SK-N-SH treated with all-trans-retinoic acid at 6 μM for 48 hours (cell line): ENCODE data around the gene TNFRSF8.

Experiments used
- ATAC-seq: fragments of 200-7000 bp; cut with Tn5 transposase; 3 replicates; pipeline ENCODE4 v1.9.1; 2020; ENCODE audit warnings: mild to moderate bottlenecking, moderate library complexity
- BACH2 ChIP-seq: fragments of 250-450 bp; sonication (Bioruptor Pico); IDR thresholded peaks from 2 replicates; pipeline ENCODE4 v1.9.0; 2021; ENCODE audit warnings: mild to moderate bottlenecking, borderline replicate concordance
- CSDC2 ChIP-seq: fragments of 250-450 bp; sonication (Bioruptor Pico); IDR thresholded peaks from 2 replicates; pipeline ENCODE4 v1.5.0; 2020; ENCODE audit warnings: mild to moderate bottlenecking, moderate library complexity
- ESRRG ChIP-seq: fragments of 250-450 bp; sonication (Bioruptor Pico); IDR thresholded peaks from 2 replicates; pipeline ENCODE4 v1.6.1; 2021; ENCODE audit warnings: mild to moderate bottlenecking
- GLIS3 ChIP-seq: fragments of 250-450 bp; sonication (Bioruptor Pico); IDR thresholded peaks from 2 replicates; pipeline ENCODE4 v1.5.0; 2020; ENCODE audit warnings: mild to moderate bottlenecking, moderate library complexity
- ISL1 ChIP-seq: fragments of 250-450 bp; sonication (Bioruptor Pico); IDR thresholded peaks from 2 replicates; pipeline ENCODE4 v2.1.2; 2022; ENCODE audit warnings: mild to moderate bottlenecking, moderate library complexity
- OSR1 ChIP-seq: fragments of 250-450 bp; sonication (Bioruptor Pico); IDR thresholded peaks from 2 replicates; pipeline ENCODE4 v1.8.0; 2022; ENCODE audit warnings: moderate library complexity, mild to moderate bottlenecking, inconsistent platforms
- PPARA ChIP-seq: fragments of 250-450 bp; sonication (Bioruptor Pico); IDR thresholded peaks from 2 replicates; pipeline ENCODE4 v1.5.0; 2020; ENCODE audit warnings: mild to moderate bottlenecking, borderline replicate concordance
- RARB ChIP-seq: fragments of 250-450 bp; sonication (Bioruptor Pico); IDR thresholded peaks from 2 replicates; pipeline ENCODE4 v1.8.0; 2021; ENCODE audit warnings: mild to moderate bottlenecking, moderate library complexity
- SNAI2 ChIP-seq: fragments of 250-450 bp; sonication (Bioruptor Pico); IDR thresholded peaks from 2 replicates; pipeline ENCODE4 v1.5.0; 2020; ENCODE audit warnings: mild to moderate bottlenecking, moderate library complexity
- TCF4 ChIP-seq: fragments of 250-450 bp; sonication (Bioruptor Pico); IDR thresholded peaks from 2 replicates; pipeline ENCODE4 v1.8.0; 2021; ENCODE audit warnings: mild to moderate bottlenecking, moderate library complexity, borderline replicate concordance
- ZC3H10 ChIP-seq: fragments of 250-450 bp; sonication (Bioruptor Pico); IDR thresholded peaks from 2 replicates; pipeline ENCODE4 v1.5.1; 2021; ENCODE audit warnings: mild to moderate bottlenecking, moderate library complexity
- ZFP3 ChIP-seq: fragments of 250-450 bp; sonication (Bioruptor Pico); IDR thresholded peaks from 2 replicates; pipeline ENCODE4 v1.5.0; 2020; ENCODE audit warnings: mild to moderate bottlenecking, moderate library complexity
- ZFP30 ChIP-seq: fragments of 450-650 bp; formaldehyde crosslinking; IDR thresholded peaks from 2 replicates; pipeline ENCODE4 v1.5.0; 2022; ENCODE audit warnings: mild to moderate bottlenecking, moderate library complexity
- ZNF565 ChIP-seq: fragments of 450-650 bp; formaldehyde crosslinking; conservative IDR thresholded peaks from 2 replicates; pipeline ENCODE4 v1.5.0; 2020; ENCODE audit warnings: low read depth, mild to moderate bottlenecking, moderate library complexity
- ZNF70 ChIP-seq: fragments of 450-650 bp; formaldehyde crosslinking; IDR thresholded peaks from 2 replicates; pipeline ENCODE4 v1.5.0; 2020; ENCODE audit warnings: mild to moderate bottlenecking, moderate library complexity
- TF ChIP-seq, protein P1 (sequence below): fragments of 250-450 bp; sonication (Bioruptor Pico); IDR thresholded peaks from 2 replicates; pipeline ENCODE4 v1.8.0; 2021; ENCODE audit warnings: low read depth, mild to moderate bottlenecking, moderate library complexity, borderline replicate concordance
- TF ChIP-seq, protein P2 (sequence below): fragments of 250-450 bp; sonication (Bioruptor Pico); IDR thresholded peaks from 2 replicates; pipeline ENCODE4 v1.5.0; 2020; ENCODE audit warnings: mild to moderate bottlenecking, moderate library complexity
- TF ChIP-seq, protein P3 (sequence below): fragments of 250-450 bp; sonication (Bioruptor Pico); IDR thresholded peaks from 2 replicates; pipeline ENCODE4 v1.5.1; 2021; ENCODE audit warnings: mild to moderate bottlenecking, moderate library complexity
- TF ChIP-seq, protein P4 (sequence below): fragments of 250-450 bp; sonication (Bioruptor Pico); IDR thresholded peaks from 2 replicates; pipeline ENCODE4 v1.8.0; 2020; ENCODE audit warnings: mild to moderate bottlenecking, moderate library complexity, borderline replicate concordance
- TF ChIP-seq, protein P5 (sequence below): fragments of 250-450 bp; sonication (Bioruptor Pico); IDR thresholded peaks from 2 replicates; pipeline ENCODE4 v1.5.1; 2020; ENCODE audit warnings: low read depth, mild to moderate bottlenecking, moderate library complexity

TNFRSF8 gene

DNA sequence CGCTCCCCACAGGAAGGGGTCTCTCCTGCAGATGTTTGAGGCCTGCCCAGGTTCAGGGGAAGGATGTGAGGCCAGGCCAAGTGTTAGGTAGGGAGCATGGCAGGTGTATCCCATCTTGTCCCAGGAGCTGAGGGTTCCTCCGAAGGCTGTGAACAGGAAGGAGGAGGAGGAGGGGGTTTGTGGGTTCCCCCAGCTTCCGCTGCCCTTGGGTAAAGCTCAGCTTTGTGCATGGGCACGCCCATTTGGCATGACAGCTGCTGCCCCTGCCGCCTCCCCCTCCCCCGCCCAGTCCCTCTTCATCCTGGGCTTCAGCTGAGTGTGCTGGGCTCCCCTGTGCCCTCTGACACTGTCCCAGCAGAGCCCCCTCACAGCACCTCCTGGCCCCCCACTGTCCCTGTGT lies 25.5 kb downstream of the TNFRSF8 start:
- no peak for TF ChIP-seq ZFP3 (CRISPR knock-in tag)
- TF ChIP-seq, protein P1, sequence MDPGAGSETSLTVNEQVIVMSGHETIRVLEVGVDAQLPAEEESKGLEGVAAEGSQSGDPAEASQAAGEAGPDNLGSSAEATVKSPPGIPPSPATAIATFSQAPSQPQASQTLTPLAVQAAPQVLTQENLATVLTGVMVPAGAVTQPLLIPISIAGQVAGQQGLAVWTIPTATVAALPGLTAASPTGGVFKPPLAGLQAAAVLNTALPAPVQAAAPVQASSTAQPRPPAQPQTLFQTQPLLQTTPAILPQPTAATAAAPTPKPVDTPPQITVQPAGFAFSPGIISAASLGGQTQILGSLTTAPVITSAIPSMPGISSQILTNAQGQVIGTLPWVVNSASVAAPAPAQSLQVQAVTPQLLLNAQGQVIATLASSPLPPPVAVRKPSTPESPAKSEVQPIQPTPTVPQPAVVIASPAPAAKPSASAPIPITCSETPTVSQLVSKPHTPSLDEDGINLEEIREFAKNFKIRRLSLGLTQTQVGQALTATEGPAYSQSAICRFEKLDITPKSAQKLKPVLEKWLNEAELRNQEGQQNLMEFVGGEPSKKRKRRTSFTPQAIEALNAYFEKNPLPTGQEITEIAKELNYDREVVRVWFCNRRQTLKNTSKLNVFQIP (CRISPR knock-in tag), result no peak
- TF ChIP-seq TCF4, result no peak
- TF ChIP-seq, protein P2, sequence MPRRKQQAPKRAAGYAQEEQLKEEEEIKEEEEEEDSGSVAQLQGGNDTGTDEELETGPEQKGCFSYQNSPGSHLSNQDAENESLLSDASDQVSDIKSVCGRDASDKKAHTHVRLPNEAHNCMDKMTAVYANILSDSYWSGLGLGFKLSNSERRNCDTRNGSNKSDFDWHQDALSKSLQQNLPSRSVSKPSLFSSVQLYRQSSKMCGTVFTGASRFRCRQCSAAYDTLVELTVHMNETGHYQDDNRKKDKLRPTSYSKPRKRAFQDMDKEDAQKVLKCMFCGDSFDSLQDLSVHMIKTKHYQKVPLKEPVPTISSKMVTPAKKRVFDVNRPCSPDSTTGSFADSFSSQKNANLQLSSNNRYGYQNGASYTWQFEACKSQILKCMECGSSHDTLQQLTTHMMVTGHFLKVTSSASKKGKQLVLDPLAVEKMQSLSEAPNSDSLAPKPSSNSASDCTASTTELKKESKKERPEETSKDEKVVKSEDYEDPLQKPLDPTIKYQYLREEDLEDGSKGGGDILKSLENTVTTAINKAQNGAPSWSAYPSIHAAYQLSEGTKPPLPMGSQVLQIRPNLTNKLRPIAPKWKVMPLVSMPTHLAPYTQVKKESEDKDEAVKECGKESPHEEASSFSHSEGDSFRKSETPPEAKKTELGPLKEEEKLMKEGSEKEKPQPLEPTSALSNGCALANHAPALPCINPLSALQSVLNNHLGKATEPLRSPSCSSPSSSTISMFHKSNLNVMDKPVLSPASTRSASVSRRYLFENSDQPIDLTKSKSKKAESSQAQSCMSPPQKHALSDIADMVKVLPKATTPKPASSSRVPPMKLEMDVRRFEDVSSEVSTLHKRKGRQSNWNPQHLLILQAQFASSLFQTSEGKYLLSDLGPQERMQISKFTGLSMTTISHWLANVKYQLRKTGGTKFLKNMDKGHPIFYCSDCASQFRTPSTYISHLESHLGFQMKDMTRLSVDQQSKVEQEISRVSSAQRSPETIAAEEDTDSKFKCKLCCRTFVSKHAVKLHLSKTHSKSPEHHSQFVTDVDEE, result no peak
- no peak for TF ChIP-seq GLIS3 (CRISPR knock-in tag)

DNA sequence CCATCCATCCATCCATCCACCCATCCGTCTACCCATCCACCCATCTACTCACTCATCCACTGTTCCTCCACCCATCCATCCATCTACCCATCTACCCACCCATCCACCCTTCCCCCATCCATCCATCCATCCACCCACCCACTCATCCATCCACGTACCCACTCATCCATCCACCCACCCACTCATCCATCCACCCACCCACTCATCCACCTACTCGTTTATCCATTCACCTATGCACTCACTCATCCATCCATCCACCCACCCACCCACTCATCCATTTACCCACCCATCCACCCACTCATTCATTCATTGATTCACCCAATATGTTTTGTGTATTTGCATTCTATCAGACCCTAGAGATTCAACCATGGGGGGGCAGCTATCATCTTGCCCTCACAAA lies 27.2 kb downstream of the TNFRSF8 start:
- TF ChIP-seq SNAI2 (no peak), OSR1 (CRISPR knock-in tag) (no peak)
- ATAC-seq, result no peak

More for the DNA sequence above, 25.5 kb downstream of the TNFRSF8 start:
- ATAC-seq, result no peak

DNA sequence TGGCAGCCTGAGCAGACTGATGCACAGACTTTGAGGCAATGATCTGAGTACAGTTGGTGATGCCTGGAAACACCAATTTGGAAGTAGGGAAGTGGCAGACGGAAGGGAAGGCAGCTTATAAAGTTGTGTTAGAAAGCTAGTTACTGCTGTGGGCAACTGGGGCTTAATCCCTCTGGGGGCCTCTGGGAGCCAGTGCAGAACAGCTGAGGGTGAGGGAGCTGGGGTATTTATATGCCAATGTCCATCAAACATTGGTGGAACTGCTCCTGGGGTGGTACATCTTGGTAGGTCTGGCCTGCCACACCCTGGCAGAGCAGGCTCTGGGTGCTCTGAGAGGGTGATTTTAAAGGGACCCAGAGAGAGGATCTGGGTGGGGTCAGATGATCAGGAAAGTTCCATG lies 28.1 kb downstream of the TNFRSF8 start:
- TF ChIP-seq GLIS3 (CRISPR knock-in tag) (no peak), RARB (CRISPR knock-in tag) (no peak), ZC3H10 (CRISPR knock-in tag) (no peak), ESRRG (CRISPR knock-in tag) (no peak), ZFP30 (no peak)
- no peak for ATAC-seq

DNA sequence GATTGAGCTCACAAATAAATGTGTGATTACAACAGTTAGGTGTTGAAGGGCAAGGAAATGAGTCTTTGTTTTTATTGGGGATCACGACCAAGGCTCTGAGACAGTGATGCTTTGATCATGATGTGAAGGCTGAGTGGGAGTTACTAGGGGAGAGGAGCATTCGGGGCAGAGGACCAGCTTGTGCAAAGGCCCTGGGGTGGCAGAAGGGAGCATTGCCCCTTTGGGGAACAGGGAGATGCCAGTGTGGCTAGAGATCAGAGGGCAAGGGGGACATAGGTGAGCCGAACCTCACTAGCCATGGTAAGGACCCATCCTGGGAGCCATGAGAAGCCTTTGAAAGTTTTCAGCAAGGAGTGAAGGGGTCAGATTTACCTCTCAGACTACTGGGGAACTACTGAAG lies 31.1 kb downstream of the TNFRSF8 start:
- TF ChIP-seq ZNF70 (no peak), ZNF565 (CRISPR knock-in tag) (no peak)
- no peak for ATAC-seq

DNA sequence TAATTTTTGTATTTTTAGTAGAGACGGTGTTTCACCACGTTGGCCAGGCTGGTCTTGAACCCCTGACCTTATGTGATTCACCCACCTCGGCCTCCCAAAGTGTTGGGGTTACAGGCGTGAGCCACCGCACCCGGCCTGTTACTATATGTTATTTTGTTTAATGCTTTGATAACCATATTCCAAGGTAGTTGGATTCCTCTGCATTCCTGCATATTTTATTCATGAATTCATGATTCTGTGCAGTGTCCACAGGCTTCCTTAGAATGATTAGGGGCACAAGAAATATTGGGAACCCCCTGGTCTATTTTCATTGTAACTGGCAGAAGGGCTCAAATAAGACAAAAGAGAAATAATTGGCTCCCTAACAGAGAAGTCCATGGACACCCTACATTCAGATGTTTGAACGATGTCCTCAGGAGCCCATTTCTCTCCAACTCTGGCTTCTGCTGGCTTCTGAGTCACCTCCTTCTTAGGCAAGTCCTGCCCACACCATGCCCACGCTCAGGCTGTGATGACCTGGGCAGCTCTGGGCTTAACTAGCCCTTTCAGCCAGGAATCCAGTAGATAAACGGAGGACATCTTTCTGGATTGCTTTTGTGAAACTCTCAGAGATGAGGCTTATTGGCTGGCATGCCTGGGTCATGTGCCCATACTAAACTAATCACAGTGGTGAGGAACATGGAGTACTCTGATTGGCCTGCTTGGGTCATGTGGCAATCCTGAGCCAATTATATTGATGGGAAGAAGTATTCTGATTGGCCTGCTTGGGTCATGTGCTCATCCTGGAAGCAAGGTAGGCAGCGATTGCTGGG lies 32.6 kb downstream of the TNFRSF8 start:
- peak; percentile 37; the same call in 2 of the 3 replicates for ATAC-seq
- no peak for TF ChIP-seq PPARA (CRISPR knock-in tag)
- no peak for TF ChIP-seq SNAI2
- TF ChIP-seq RARB (CRISPR knock-in tag), result no peak
- no peak for TF ChIP-seq ISL1 (CRISPR knock-in tag)
- TF ChIP-seq, protein P1 (CRISPR knock-in tag), result no peak
- TF ChIP-seq, protein P3, sequence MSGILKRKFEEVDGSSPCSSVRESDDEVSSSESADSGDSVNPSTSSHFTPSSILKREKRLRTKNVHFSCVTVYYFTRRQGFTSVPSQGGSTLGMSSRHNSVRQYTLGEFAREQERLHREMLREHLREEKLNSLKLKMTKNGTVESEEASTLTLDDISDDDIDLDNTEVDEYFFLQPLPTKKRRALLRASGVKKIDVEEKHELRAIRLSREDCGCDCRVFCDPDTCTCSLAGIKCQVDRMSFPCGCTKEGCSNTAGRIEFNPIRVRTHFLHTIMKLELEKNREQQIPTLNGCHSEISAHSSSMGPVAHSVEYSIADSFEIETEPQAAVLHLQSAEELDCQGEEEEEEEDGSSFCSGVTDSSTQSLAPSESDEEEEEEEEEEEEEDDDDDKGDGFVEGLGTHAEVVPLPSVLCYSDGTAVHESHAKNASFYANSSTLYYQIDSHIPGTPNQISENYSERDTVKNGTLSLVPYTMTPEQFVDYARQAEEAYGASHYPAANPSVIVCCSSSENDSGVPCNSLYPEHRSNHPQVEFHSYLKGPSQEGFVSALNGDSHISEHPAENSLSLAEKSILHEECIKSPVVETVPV (CRISPR knock-in tag), result no peak
- TF ChIP-seq ZFP3 (CRISPR knock-in tag), result no peak
- TF ChIP-seq ZNF70, result no peak
- TF ChIP-seq, protein P2, result no peak
- TF ChIP-seq, protein P4, sequence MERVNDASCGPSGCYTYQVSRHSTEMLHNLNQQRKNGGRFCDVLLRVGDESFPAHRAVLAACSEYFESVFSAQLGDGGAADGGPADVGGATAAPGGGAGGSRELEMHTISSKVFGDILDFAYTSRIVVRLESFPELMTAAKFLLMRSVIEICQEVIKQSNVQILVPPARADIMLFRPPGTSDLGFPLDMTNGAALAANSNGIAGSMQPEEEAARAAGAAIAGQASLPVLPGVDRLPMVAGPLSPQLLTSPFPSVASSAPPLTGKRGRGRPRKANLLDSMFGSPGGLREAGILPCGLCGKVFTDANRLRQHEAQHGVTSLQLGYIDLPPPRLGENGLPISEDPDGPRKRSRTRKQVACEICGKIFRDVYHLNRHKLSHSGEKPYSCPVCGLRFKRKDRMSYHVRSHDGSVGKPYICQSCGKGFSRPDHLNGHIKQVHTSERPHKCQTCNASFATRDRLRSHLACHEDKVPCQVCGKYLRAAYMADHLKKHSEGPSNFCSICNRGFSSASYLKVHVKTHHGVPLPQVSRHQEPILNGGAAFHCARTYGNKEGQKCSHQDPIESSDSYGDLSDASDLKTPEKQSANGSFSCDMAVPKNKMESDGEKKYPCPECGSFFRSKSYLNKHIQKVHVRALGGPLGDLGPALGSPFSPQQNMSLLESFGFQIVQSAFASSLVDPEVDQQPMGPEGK (CRISPR knock-in tag), result no peak
- TF ChIP-seq ZFP30, result no peak
- TF ChIP-seq CSDC2 (CRISPR knock-in tag), result no peak
- no peak for TF ChIP-seq BACH2 (CRISPR knock-in tag)
- TF ChIP-seq ZC3H10 (CRISPR knock-in tag), result no peak
- TF ChIP-seq, protein P5, sequence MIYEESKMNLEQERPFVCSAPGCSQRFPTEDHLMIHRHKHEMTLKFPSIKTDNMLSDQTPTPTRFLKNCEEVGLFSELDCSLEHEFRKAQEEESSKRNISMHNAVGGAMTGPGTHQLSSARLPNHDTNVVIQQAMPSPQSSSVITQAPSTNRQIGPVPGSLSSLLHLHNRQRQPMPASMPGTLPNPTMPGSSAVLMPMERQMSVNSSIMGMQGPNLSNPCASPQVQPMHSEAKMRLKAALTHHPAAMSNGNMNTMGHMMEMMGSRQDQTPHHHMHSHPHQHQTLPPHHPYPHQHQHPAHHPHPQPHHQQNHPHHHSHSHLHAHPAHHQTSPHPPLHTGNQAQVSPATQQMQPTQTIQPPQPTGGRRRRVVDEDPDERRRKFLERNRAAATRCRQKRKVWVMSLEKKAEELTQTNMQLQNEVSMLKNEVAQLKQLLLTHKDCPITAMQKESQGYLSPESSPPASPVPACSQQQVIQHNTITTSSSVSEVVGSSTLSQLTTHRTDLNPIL (CRISPR knock-in tag), result no peak
